IgD-negative memory B cell (primary cell): Measurements from ENCODE around the gene PRPF6. TPM values are rescaled to one million over a fixed set of nuclear protein-coding genes. Genes with fewer than 3 reads are reported as not detected.

Experiments
- H3K27ac Mint-ChIP-seq, 3 donors: one replicate each; pipeline ENCODE4 v1.8.0; 2020 to 2022; ENCODE audit warnings: mild to moderate bottlenecking in 3 of 3, mixed read lengths in 3 of 3, moderate library complexity in 1 of 3
- H3K27me3 Mint-ChIP-seq: one replicate; pipeline ENCODE4 v1.8.0; 2021; ENCODE audit warnings: mixed read lengths
- H3K36me3 Mint-ChIP-seq: one replicate; pipeline ENCODE4 v1.8.0; 2020; ENCODE audit warnings: mild to moderate bottlenecking, mixed read lengths
- H3K4me1 Mint-ChIP-seq, 3 donors: one replicate each; pipeline ENCODE4 v1.8.0; 2020 to 2022; ENCODE audit warnings: mixed read lengths in 3 of 3, mild to moderate bottlenecking in 1 of 3
- H3K4me3 Mint-ChIP-seq, 4 donors: one replicate each; pipeline ENCODE4 v1.8.0; 2020 to 2022; ENCODE audit warnings: mild to moderate bottlenecking in 4 of 4, mixed read lengths in 4 of 4, moderate library complexity in 3 of 4
- H3K9me3 Mint-ChIP-seq, 3 donors: one replicate each; pipeline ENCODE4 v1.8.0; 2020 to 2021; ENCODE audit warnings: mixed read lengths in 3 of 3, mild to moderate bottlenecking in 1 of 3
- polyA plus RNA-seq: library from polyadenylated mRNA; unstranded; fragments of 300-500 nt; fragmentation: Illumina TruSeq; gene quantifications from one replicate; pipeline ENCODE4 v1.2.3, GENCODE V29; 2021

PRPF6 gene
- polyA plus RNA-seq, 1 donor from 2014 or later: 106 TPM

DNA sequence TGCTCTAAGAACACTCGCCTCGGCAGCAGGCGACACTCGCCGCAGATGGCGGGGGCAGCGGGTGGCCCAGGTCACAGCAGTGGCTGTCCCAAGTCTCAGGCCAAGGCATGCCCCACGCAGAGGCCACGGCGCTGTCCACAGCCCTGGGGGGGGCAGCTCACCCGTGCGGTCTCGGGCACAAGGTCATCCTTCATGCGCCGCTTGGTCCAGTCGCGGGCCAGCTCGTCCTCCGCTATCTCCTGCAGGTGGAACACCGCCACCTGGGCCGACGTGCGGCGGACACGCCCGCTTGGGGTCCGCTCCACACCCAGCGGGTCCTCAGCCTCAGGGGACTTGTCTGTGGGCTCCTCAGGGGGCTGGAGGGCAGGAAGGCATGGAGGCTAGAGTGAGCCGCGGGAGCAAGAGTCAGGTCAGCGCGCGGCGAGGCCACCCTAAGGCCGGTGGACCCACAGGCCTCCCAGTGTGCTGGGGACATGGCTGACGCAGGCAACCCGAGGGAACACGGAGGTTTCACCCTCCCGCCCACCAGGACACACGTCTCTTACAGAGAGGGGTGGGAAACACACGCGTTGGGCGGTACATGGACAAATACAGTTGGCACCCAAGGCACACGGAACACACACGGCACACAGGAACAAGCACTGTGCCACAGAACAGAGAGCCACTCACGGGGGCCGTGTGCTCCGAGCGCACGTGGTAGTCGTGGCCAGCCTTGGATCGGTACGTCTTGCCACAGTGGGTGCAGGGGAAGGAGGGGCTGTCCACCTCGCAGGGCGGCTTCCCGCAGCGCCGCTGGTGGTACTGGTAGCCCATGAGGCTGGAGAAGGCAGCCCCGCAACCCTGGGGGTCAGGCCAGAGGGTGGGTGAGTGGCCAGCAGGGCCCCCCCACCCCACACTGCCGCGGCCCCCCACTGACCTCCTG is 18.2 kb upstream of the PRPF6 start:
- Mint-ChIP-seq H3K9me3 (peaks cover 0 to 3% (median 0%) of the 10 kb centered on the region in 3 donors), H3K36me3 (no peaks in the 10 kb centered on the region), H3K27ac (no peak overlapping the region), H3K4me3 (peak overlapping the region in 2 of 4 donors; percentile 5 to 50), H3K4me1 (no peaks in the 10 kb centered on the region), H3K27me3 (no peaks in the 10 kb centered on the region)

DNA sequence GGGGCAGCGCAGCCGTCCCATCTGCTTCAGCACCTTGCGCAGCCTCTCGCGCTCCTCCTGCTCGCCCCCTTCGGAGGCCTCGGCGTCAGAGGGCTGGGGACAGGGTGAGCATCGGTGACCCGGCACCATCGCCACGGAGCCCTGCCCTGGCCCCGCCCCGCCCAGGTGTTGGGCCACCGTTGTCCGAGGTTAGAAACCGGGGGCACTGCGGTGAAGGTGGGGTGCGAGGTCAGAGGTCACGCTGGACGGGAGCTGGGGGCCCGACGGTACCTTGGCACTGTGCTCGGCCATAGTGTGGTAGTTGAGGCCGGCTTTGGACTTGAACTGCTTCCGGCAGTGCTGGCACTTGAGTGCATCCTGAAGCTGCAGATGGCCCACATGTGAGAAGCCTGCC is 17.6 kb upstream of the PRPF6 start:
- Mint-ChIP-seq H3K9me3 (peaks cover 0 to 3% (median 0%) of the 10 kb centered on the region in 3 donors), H3K4me1 (peaks cover 0 to 1% (median 0%) of the 10 kb centered on the region in 3 donors), H3K27ac (no peak overlapping the region), H3K4me3 (no peak overlapping the region), H3K36me3 (no peaks in the 10 kb centered on the region), H3K27me3 (no peaks in the 10 kb centered on the region)

DNA sequence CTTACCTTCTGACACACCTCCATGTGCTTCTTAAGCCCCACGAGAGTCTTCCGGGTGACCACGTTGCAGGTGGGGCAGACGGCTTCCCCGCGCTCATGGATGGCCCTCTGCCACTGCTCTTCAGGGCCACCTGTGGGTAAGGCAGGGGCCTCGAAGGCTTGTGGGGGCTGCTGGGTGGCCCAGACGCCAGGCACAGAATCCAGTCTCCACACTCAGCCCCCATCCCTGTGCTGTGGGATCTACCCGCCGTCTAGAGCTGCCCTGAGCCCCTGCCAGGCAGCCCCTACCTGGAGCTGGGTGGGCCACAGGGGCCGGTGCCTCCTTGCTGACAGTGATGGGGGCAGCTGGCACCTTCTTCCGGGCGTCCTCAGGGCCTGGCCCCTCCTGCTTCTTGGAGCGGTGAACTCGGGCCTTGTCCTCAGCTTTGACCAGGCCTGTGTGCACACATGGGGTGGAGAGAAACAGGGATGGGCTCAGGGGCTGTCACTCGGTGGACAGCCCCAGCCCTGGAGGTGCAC is 17.1 kb upstream of the PRPF6 start:
- H3K36me3 Mint-ChIP-seq: no peaks in the 10 kb centered on the region
- peaks cover 0 to 5% (median 1%) of the 10 kb centered on the region in 3 donors for H3K4me1 Mint-ChIP-seq
- no peak overlapping the region for H3K4me3 Mint-ChIP-seq
- H3K9me3 Mint-ChIP-seq: peaks cover 0 to 3% (median 0%) of the 10 kb centered on the region in 3 donors
- no peaks in the 10 kb centered on the region for H3K27me3 Mint-ChIP-seq
- no peak overlapping the region for H3K27ac Mint-ChIP-seq

DNA sequence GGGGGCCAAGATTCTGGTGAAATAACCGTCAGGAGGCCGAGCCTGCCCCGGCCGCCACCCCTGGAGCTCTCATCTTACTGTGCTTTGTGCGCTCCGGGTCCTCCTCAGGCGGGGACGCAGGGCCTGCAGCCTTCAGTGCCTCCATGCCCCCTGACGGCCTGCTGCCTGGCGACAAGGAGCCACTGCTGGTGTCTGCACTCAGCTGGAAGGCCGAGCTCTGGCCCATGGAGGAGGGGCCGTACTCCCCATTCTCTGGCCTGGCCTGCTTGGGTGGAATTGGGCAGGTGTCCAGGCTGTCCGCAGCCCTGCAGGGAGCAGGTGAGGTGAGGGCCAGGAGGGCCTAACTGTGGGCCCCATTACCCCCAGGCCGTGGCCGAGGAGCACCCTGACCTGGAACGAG is 16.5 kb upstream of the PRPF6 start:
- H3K27me3 Mint-ChIP-seq: no peaks in the 10 kb centered on the region
- no peak overlapping the region for H3K27ac Mint-ChIP-seq
- peaks cover 0 to 3% (median 0%) of the 10 kb centered on the region in 3 donors for H3K9me3 Mint-ChIP-seq
- peaks cover 0 to 6% (median 4%) of the 10 kb centered on the region in 3 donors for H3K4me1 Mint-ChIP-seq
- H3K36me3 Mint-ChIP-seq: no peaks in the 10 kb centered on the region
- no peak overlapping the region for H3K4me3 Mint-ChIP-seq

DNA sequence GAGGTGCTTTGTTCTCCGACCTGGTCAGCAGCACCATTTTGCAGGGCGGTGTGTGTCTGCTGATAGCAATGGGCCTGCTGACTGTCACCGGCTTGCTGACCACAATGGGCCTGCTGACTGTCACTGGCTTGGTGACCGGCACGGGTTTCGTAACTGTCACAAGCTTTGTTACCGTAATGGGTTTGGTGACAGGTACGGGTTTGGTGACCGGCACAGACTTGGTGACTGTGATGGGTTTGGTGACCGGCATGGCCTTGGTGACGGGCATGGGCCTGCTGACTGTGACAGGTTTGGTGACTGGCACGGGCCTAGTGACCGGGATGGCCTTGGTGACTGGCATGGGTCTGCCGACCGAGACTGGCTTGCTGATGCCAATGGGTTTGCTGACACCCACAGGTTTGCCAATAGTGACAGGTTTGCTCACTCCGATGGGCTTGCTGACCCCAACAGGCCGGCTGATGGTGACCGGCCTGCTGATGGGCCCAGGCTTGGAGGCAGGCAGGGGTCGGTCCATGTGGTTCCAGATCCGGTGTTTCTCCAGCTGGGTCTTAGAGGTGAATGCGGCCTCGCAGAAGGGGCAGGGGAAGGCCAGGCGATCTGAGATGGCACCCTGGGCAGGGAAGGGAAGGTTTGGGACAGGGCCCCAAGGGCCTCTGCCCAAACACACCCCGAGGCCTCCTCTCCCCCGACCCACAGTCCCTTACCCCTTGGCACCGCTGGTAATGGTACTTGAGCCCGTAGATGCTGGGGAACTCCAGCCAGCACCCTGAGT is 14.6 kb upstream of the PRPF6 start:
- peaks cover 0 to 3% (median 0%) of the 10 kb centered on the region in 3 donors for H3K9me3 Mint-ChIP-seq
- H3K36me3 Mint-ChIP-seq: no peaks in the 10 kb centered on the region
- peak overlapping the region in 1 of 4 donors; percentile 81 for H3K4me3 Mint-ChIP-seq
- H3K4me1 Mint-ChIP-seq: peaks cover 0 to 6% (median 4%) of the 10 kb centered on the region in 3 donors
- no peak overlapping the region for H3K27ac Mint-ChIP-seq
- H3K27me3 Mint-ChIP-seq: no peaks in the 10 kb centered on the region

DNA sequence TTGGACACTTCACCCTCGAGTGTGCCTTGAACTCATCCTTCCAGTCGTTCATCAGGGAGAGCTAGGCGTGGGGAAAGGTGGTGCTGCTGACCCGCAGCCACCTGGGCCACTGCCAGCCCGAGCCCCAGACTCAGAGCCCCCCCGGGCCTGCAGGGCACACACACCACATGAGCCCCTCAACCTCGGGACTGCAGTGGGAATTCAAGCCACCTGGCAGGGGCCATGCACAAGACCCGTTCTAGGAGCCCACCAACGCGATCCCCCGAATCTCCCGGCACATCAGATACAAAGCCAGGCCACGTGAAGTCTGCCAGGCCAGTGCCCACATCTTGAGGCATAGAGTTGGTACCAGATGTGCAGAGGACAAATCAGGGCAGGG is 14.0 kb upstream of the PRPF6 start:
- Mint-ChIP-seq H3K4me1 (peaks cover 0 to 6% (median 4%) of the 10 kb centered on the region in 3 donors), H3K4me3 (peak overlapping the region in 1 of 4 donors; percentile 81), H3K9me3 (peaks cover 0 to 2% (median 0%) of the 10 kb centered on the region in 3 donors)

DNA sequence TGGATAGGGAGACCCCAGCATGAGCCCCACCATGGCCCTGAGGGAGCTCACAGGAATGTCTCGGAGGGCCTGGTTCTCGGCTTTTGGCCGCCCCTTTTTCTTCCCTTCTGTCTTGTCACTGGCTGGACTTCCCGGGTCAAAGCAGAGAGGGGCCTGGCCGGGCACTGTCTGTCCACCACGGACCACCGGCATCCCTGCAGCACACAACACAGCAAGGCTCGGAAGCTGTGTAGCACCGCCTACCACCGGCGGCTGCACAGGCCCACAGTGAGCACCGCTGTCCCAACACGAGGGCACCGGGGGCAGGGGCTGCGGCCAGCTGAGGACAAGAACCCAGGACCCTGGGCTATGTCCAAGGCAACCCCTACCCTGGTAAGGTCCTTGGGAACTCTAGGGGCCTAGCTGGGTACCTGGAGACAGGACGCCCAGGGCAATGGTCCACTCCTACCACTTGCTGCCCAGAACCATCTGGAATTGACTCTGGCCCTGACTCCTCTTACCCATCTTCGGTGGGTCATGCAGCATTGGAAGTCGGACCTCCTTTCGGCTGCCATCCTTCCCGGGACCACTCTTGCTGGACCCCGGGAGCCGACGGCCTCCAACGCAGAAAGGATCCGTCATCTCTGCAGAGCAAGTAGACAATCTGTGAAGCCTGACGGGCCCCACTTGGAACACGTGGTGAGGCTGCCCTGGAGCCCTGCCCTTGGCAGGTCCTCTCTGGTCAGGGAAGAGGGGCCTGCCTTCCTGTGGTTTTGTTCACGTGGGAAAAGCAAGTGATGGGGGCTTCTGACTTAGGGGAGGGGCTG is 13.4 kb upstream of the PRPF6 start:
- no peaks in the 10 kb centered on the region for H3K27me3 Mint-ChIP-seq
- H3K4me3 Mint-ChIP-seq: peak overlapping the region in 2 of 4 donors; percentile 43 to 81
- peaks cover 0 to 2% (median 0%) of the 10 kb centered on the region in 3 donors for H3K9me3 Mint-ChIP-seq
- H3K4me1 Mint-ChIP-seq: peaks cover 0 to 6% (median 4%) of the 10 kb centered on the region in 3 donors
- no peaks in the 10 kb centered on the region for H3K36me3 Mint-ChIP-seq
- peak overlapping the region in 1 of 3 donors; percentile 62 for H3K27ac Mint-ChIP-seq

More for the DNA sequence above, 14.0 kb upstream of the PRPF6 start:
- no peaks in the 10 kb centered on the region for H3K27me3 Mint-ChIP-seq
- peak overlapping the region in 1 of 3 donors; percentile 62 for H3K27ac Mint-ChIP-seq
- H3K36me3 Mint-ChIP-seq: no peaks in the 10 kb centered on the region

DNA sequence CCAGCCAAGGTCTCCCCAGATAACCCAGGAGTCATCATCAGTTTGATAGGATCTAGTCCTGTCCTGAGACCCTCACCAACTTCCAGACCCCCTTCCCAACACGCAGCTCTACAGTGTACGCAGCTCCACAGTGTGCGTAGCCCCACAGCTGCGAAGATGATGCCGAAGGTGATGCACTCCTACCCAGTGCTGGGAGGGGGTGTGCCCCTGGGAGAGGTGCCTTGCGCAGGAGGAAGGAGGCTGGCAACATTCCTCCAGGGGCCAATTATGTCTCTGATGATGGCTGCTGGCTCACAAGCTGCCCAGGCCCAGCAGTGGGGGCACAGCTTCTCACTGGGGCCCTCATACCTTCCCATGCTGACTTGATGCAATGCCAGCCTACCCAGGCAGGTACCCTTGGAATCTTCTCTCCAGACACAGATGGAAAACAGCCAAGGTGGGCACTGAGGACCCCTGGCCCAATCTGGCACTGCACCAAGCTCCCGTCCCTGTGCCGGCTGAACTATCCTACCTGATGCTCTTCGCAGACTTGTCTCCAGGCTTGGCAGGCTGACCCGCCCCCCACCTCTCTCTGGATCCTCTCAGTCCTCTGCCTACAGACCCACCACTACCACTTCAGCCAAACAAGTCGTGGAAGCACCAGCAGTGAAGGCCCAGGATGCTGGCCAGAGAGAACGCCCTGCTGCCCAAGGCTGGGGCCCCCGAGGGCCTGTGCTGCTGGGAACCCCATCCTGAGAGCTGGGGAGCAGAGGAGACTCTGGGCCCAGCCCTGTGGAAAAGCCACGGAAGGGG is 12.6 kb upstream of the PRPF6 start:
- peak overlapping the region in 2 of 3 donors; percentile 60 to 67 for H3K27ac Mint-ChIP-seq
- peaks cover 0 to 10% (median 4%) of the 10 kb centered on the region in 3 donors for H3K4me1 Mint-ChIP-seq
- H3K4me3 Mint-ChIP-seq: peak overlapping the region; percentile 79 to 88 (median 83)
- H3K9me3 Mint-ChIP-seq: peaks cover 0 to 2% (median 0%) of the 10 kb centered on the region in 3 donors
- no peaks in the 10 kb centered on the region for H3K27me3 Mint-ChIP-seq
- H3K36me3 Mint-ChIP-seq: no peaks in the 10 kb centered on the region

DNA sequence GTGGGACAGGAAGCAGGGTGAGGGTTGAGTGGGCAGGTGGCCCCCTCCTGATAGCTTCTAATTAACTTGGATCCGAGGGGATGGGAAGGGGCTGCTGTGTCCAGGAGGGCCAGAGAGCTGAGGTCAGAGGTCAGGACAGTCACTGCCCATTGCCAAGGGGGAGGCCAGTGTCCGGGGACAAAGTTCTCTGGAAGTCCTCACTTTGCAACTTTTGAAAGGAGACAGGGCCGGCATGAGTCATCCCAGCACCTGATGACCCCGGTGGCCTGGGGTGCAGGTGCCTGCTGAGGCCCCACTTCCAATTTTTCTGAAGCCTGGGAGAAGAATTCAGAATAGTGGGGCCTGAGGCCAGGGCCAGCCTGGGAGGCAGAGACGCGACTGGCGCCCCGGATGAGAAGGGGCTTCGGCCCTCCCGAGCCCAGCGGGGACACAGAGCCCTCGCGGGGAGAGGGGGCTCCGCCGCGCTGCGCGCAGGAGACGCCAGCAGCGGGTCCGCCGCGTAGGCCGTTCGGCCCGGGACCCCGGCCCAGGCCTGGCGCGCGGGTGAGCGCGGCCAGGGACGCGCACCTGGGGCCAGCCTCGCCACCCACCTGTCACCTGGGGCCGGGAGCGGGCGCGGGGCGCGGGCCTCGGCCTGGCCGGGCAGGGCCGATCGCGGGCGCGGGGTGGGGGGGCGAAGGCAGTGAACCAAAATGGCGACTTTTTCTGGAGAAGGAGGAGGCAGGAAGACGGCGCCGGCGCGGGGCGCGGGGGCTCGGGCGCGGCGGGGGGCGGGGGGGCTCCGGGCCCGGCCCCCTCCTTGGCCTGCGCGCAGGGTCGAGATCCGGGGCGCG is 11.8 kb upstream of the PRPF6 start:
- Mint-ChIP-seq H3K27ac (peak overlapping the region in 1 of 3 donors; percentile 60), H3K36me3 (no peaks in the 10 kb centered on the region), H3K27me3 (no peaks in the 10 kb centered on the region), H3K9me3 (peaks cover 0 to 2% (median 0%) of the 10 kb centered on the region in 3 donors), H3K4me1 (peaks cover 0 to 14% (median 7%) of the 10 kb centered on the region in 3 donors), H3K4me3 (peak overlapping the region; percentile 79 to 88 (median 83))

DNA sequence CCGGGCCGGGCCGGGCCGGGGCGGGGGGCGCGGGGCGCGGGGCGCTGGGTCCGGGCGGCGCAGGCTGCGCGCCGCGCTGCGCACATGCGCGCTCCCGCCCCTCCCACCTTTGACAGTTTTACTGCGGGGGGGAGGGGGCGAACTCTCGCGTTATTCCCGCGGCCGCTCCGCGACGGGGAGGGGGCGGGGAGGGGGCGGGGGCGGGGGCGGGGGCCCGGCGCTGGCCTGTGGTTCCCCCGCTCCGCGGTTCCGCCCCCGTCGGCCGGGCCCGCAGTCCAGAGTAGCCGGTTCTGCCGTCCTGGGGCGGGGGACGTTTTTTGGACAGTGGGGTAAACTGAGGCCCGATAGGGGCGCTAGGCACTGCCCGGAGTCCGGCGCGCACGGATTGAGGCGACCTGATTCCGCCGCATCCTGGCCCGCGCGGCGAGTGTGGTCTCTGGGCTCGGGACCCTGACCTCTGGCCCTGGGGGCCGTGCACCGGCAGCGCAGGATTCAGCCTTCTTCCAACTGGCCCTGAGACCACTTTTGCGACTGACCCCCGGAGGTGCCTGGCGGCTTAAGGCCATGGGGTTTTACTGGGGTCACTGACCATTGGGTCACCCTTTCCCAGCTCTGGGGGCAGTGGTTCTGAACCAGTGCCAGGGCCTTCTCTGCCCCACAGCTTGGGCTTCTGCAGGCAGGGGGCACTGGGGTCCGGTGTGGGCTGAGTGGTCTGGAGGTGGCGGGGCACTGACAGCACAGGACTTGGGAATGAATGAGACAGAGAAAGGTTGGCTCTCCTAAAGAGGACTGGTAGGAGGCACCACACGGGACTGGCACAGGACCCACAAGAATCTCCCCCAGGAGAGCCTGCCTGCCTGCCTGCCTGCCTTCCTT is 10.9 kb upstream of the PRPF6 start, which contains the start of gene ZNF512B:
TSS of gene ZNF512B (minus strand) at position 93 of the 876 bp plus-strand sequence. CDS start 1,980 bp downstream, outside the sequence.
- H3K36me3 Mint-ChIP-seq: no peaks in the 10 kb centered on the region
- H3K4me3 Mint-ChIP-seq: peak within 1 kb of the TSS; percentile 79 to 88 (median 83)
- H3K9me3 Mint-ChIP-seq: peaks cover 0 to 2% (median 0%) of the 10 kb centered on the region in 3 donors
- peak within 1 kb of the TSS in 1 of 3 donors; percentile 60 for H3K27ac Mint-ChIP-seq
- no peaks in the 10 kb centered on the region for H3K27me3 Mint-ChIP-seq
- H3K4me1 Mint-ChIP-seq: peaks cover 0 to 14% (median 7%) of the 10 kb centered on the region in 3 donors

DNA sequence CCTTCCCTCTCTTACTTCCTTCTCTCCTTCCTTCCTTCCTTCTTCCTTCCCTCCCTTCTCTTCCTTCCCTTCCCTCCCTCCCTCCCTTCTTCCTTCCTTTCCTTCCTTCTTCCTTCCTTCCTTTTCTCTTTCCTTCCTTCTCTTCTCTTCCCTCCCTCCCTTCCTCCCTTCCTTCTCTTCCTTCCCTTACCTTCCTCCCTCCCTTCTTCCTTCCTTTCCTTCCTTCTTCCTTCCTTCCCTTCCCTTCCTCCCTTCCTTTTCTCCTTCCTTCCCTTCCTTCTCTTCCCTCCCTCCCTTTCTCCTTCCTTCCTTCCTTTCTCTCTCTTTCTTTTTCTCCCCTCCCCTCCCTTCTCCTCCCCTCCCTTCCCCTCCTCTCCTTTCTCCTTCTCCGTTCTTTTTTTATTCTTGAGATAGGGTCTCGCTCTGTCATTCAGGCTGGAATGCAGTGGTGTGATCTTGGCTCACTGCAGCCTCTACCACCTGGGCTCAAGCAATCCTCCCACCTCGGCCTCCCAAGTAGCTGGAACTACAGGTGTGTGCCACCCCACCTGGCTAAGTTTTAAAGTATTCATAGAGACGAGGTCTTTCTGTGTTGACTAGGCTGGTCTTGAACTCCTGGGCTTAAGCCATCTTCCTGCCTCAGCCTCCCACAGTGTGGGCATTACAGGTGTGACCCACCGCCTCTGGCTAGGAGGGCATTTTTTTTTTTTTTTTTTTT is 10.1 kb upstream of the PRPF6 start:
- no peaks in the 10 kb centered on the region for H3K36me3 Mint-ChIP-seq
- peak overlapping the region in 1 of 3 donors; percentile 84 for H3K27ac Mint-ChIP-seq
- peak overlapping the region; percentile 63 to 83 (median 78) for H3K4me3 Mint-ChIP-seq
- peaks cover 0 to 2% (median 0%) of the 10 kb centered on the region in 3 donors for H3K9me3 Mint-ChIP-seq
- peaks cover 0 to 14% (median 7%) of the 10 kb centered on the region in 3 donors for H3K4me1 Mint-ChIP-seq
- H3K27me3 Mint-ChIP-seq: no peaks in the 10 kb centered on the region
